ENCODE measurements around the gene KCNQ4.

GRCh38 chr1:40799351-40799867 lies 15.8 kb downstream of the KCNQ4 start:
- TF ChIP-seq CTCF (IDR thresholded peaks at IDR 0.05; ENCODE audit: low read depth, low read length, poor library complexity, severe bottlenecking) (no peak), EZH2phosphoT487 (IDR thresholded peaks at IDR 0.05; ENCODE audit: borderline replicate concordance, low read length) (no peak)

Measured in DOHH2 (cell line).